Tibial nerve (tissue), 4 donors: Measurements from ENCODE around the gene IKZF1. TPM values are rescaled to one million over a fixed set of nuclear protein-coding genes. Genes with fewer than 3 reads are reported as not detected.

ENCODE experiments used
- DNase-seq, 2 donors: peaks; one replicate each; pipeline ENCODE4 v3.0.0-alpha.2; 2019; ENCODE audit warnings: low spot score in 2 of 2
- H3K27ac ChIP-seq, 4 donors: fragments of 200-600 bp; sonication (generic) in 3 of 4; one replicate each; pipeline ENCODE4 v1.5.1; 2017 to 2019; ENCODE audit warnings: mild to moderate bottlenecking in 1 of 4
- H3K27me3 ChIP-seq, 2 donors: fragments of 200-600 bp; sonication (generic) in 1 of 2; one replicate each; pipeline versions ENCODE4 v1.5.1 to v1.6.0; 2017 to 2019
- H3K36me3 ChIP-seq, 3 donors: fragments of 200-600 bp; sonication (generic); one replicate each; pipeline ENCODE4 v1.5.1; 2018 to 2019
- H3K4me1 ChIP-seq, 4 donors: fragments of 200-600 bp; sonication (generic) in 3 of 4; one replicate each; pipeline ENCODE4 v1.5.1; 2017 to 2019
- H3K4me3 ChIP-seq, 4 donors: fragments of 200-600 bp; sonication (generic) in 3 of 4; one replicate each; pipeline ENCODE4 v1.5.1; 2017 to 2019; ENCODE audit warnings: mild to moderate bottlenecking in 1 of 4, moderate library complexity in 1 of 4
- H3K9me3 ChIP-seq, 4 donors: fragments of 200-600 bp; sonication (generic) in 3 of 4; one replicate each; pipeline ENCODE4 v1.5.1; 2017 to 2019
- EP300 ChIP-seq, 2 donors: sonication (generic); formaldehyde crosslinking; IDR thresholded peaks; one replicate each; pipeline ENCODE4 v1.6.1; 2017; ENCODE audit warnings: antibody characterized with exemption in 2 of 2, mild to moderate bottlenecking in 1 of 2
- POLR2A ChIP-seq, 2 donors: fragments of 450-650 bp; IDR thresholded peaks; one replicate each; pipeline ENCODE4 v1.6.1; 2017; ENCODE audit warnings: antibody characterized with exemption in 2 of 2, mild to moderate bottlenecking in 2 of 2, moderate library complexity in 2 of 2
- WGBS, 2 donors: methylation state at CpG; one replicate each; pipeline ENCODE4 v1.1.5; 2018; 5-methylcytosine and 5-hydroxymethylcytosine counted together
- total RNA-seq, 4 donors: library from RNA; depleted of rRNA; stranded (reverse); fragments of >200 nt; gene quantifications; one replicate each; pipeline ENCODE4 v1.1.0, GENCODE V29; 2016
- TF ChIP-seq, protein P1 (sequence below), 5 experiments: fragments of 200-600 bp in 3 of 5; fragments of 450-650 bp in 2 of 5; sonication (generic) in 3 of 5; IDR thresholded peaks; one replicate each; pipeline ENCODE4 v1.5.1; 2016 to 2019; ENCODE audit warnings: antibody characterized with exemption in 5 of 5, mild to moderate bottlenecking in 3 of 5, moderate library complexity in 2 of 5

The IKZF1 gene
- total RNA-seq, 4 donors from 2014 or later = 9.6 to 32.1 (median 20.7) TPM

DNA sequence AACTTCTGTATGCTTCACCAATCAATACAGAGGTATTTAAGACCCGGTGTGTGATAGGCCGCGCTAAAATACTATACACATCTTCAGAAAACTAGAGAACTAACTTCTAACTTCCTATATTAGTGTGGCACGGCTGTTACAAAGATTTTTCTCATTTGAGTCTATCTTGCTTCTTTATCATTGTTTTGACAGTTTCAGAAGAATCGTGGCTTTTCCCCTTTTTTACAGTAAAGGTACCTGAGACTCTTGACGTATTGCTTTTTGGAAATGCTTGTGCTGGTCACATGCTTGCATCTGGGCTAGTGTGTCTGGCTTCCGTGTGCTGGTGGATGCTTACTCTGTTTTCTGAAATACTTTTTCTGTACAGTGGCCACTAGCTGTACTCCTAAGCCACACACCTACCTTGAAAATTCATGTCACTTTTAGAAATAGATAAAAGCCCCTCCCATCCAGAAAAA, 12.7 kb downstream of the IKZF1 start:
- Histone ChIP-seq H3K36me3 (no peaks in the 10 kb centered on the region), H3K27me3 (no peaks in the 10 kb centered on the region), H3K27ac (peak overlapping the region in 1 of 4 donors; percentile 70), H3K9me3 (no peaks in the 10 kb centered on the region), H3K4me1 (peaks cover 0 to 6% (median 0%) of the 10 kb centered on the region in 4 donors), H3K4me3 (no peak overlapping the region)
- DNase-seq = no peak
- WGBS, 2 donors = 80 to 82% methylated on average over 7 of the region's 7 CpGs
- TF ChIP-seq, protein P1, sequence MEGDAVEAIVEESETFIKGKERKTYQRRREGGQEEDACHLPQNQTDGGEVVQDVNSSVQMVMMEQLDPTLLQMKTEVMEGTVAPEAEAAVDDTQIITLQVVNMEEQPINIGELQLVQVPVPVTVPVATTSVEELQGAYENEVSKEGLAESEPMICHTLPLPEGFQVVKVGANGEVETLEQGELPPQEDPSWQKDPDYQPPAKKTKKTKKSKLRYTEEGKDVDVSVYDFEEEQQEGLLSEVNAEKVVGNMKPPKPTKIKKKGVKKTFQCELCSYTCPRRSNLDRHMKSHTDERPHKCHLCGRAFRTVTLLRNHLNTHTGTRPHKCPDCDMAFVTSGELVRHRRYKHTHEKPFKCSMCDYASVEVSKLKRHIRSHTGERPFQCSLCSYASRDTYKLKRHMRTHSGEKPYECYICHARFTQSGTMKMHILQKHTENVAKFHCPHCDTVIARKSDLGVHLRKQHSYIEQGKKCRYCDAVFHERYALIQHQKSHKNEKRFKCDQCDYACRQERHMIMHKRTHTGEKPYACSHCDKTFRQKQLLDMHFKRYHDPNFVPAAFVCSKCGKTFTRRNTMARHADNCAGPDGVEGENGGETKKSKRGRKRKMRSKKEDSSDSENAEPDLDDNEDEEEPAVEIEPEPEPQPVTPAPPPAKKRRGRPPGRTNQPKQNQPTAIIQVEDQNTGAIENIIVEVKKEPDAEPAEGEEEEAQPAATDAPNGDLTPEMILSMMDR (IDR thresholded peaks at IDR 0.05) = no peak
- TF ChIP-seq POLR2A (IDR thresholded peaks at IDR 0.05) (no peak), EP300 (IDR thresholded peaks at IDR 0.05) (no peak)

DNA sequence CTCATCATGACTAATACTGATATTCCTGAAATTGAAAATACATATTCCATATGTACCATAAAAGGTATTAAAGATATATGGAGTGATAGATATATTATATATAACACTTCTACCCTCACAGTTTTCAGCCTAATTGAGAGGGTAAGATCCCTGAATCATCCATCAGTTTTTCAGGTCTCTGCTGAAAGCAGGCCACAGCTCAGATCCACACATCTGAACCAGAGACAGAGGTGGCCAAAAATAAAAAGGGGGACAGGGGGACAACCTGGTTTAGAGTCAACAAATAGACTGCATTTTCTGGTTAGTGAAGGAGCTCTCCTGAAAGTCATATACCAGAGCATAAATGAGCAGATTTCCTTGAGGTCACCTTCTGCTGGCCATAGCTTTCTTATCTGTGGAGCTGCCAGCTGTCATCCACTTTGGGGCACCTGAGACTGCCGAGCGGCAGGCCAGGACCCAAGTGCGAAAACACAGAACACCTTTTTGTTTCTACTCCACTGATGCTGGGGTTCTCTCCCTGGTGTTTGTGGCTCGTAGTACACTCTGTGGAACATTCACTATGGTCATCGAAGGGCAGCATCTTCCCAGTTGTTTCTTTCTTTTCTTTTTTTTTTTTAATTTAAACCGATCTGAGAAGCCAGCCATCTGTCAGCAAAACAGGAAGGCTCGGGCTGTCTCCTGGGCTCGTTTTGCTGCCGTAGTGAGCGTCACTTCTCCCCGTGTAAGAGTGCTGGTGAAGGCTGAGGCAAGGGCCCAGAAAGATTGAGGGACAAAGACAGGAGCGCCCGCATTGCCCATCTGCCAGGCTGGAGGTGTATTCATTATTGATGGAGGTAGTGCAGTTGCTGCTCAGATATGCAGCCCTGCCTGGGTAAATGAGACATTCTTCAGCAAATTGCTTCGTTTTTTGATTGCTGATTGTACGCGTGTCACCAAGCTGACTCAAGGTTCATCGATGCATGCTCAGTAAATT, 13.5 kb downstream of the IKZF1 start:
- Histone ChIP-seq H3K4me3 (no peak overlapping the region), H3K27me3 (no peaks in the 10 kb centered on the region), H3K27ac (peak overlapping the region in 1 of 4 donors; percentile 70), H3K4me1 (peaks cover 0 to 6% (median 0%) of the 10 kb centered on the region in 4 donors), H3K36me3 (no peaks in the 10 kb centered on the region), H3K9me3 (no peaks in the 10 kb centered on the region)
- TF ChIP-seq, protein P1 (IDR thresholded peaks at IDR 0.05) = no peak
- 71 to 80% methylated on average over 17 of the region's 17 CpGs for WGBS, 2 donors
- DNase-seq = no peak

DNA sequence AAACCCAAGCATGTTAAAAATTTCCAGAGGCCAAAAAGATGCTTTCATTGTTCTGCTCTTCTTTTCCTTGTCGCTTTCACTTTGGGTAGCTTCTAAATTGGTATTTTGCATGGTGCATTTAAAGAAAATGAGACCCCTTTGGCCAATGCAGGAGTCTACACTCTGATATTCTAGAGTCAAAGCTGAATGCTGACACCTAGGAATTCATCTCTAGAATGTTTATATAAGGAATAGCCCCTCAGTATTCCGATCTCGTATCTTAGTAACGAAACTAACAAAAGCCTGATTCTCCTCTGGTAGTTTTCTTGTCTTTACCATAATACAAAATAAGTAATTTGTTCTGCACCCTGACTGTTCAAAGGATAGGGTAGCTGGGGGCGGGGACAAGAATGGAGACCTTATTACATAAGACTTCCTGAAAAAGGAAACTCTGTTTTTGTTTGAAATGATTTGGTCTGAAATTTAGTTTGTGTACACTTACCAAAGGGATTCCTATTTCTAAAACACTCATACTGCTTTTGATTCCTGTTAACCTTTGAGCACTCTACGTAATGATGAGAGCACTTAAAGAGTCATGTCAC, 17.1 kb downstream of the IKZF1 start:
- TF ChIP-seq POLR2A (IDR thresholded peaks at IDR 0.05) (no peak), EP300 (IDR thresholded peaks at IDR 0.05) (no peak)
- TF ChIP-seq, protein P1 (IDR thresholded peaks at IDR 0.05) = no peak
- Histone ChIP-seq H3K4me1 (peaks cover 0 to 6% (median 0%) of the 10 kb centered on the region in 4 donors), H3K27ac (no peak overlapping the region), H3K36me3 (no peaks in the 10 kb centered on the region), H3K4me3 (no peak overlapping the region), H3K27me3 (no peaks in the 10 kb centered on the region), H3K9me3 (no peaks in the 10 kb centered on the region)
- WGBS, 2 donors = 38 to 49% methylated on average over 6 of the region's 6 CpGs
- no peak for DNase-seq

DNA sequence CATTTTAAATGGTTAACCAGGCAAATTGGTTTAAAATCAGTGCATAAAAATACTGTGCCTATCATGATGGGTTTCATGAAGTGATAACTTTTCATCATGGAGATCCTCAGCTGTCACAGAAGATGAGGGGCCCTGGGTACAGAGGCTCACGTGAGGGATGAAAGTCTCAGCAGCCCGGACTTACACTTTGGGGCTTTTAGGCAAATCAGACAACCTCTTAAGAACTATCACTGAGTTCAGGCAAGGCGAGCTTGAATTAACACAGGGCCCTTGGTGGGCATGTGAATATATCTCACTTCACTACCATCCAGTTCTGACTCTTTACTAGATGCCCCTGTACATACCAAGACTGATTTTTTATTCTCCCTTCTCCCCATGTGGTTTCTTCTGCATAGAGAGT, 19.6 kb downstream of the IKZF1 start:
- Histone ChIP-seq H3K27ac (no peak overlapping the region), H3K4me3 (no peak overlapping the region), H3K36me3 (no peaks in the 10 kb centered on the region), H3K27me3 (no peaks in the 10 kb centered on the region), H3K9me3 (no peaks in the 10 kb centered on the region), H3K4me1 (peaks cover 0 to 6% (median 0%) of the 10 kb centered on the region in 4 donors)
- 72 to 75% methylated on average over 3 of the region's 3 CpGs for WGBS, 2 donors
- no peak for DNase-seq
- TF ChIP-seq EP300 (IDR thresholded peaks at IDR 0.05) (no peak), POLR2A (IDR thresholded peaks at IDR 0.05) (no peak)
- TF ChIP-seq, protein P1 (IDR thresholded peaks at IDR 0.05) = no peak

DNA sequence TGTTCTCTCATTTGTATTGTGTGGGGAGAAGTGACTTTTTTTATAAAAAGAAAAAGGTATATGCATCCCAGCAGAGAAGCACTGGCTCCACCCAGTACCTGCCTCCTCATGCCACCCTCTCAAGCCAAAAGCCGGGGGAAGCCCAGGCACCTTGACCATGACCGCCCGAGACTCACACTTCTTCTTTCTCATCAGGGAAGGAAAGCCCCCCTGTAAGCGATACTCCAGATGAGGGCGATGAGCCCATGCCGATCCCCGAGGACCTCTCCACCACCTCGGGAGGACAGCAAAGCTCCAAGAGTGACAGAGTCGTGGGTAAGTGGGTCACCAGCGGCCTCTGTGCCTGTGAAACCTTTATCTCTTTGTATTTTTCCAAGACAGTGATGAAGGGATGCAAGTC, 22.9 kb downstream of the IKZF1 start:
- Histone ChIP-seq H3K4me1 (peaks cover 0 to 10% (median 0%) of the 10 kb centered on the region in 4 donors), H3K27me3 (no peaks in the 10 kb centered on the region), H3K36me3 (no peaks in the 10 kb centered on the region), H3K4me3 (no peak overlapping the region), H3K9me3 (no peaks in the 10 kb centered on the region), H3K27ac (no peak overlapping the region)
- no peak for TF ChIP-seq EP300 (IDR thresholded peaks at IDR 0.05)
- no peak for DNase-seq
- WGBS, 2 donors = 87 to 92% methylated on average over 10 of the region's 10 CpGs
